ENCODE data around the gene LRFN2.

DNA sequence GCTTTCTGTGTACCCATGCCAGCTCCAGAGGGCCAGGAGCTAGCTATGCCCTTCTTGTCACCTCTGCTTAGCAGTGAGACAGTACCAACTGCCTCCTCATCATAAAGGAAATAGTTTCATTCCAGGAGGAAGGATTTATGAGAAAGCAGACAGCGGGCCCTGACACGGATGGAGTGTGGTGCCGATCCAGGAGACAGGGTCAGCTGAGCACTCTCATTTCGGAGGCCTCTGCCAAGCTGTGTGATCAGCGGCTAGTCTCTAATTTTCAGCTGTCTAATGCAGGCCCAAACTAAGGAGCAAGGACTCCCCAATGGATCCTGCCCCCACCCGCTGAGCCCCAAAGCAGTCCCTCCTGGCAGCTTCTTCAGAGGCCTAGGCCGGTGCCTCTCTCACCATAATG, 103.1 kb downstream of the LRFN2 start:
- TF ChIP-seq, protein P1, sequence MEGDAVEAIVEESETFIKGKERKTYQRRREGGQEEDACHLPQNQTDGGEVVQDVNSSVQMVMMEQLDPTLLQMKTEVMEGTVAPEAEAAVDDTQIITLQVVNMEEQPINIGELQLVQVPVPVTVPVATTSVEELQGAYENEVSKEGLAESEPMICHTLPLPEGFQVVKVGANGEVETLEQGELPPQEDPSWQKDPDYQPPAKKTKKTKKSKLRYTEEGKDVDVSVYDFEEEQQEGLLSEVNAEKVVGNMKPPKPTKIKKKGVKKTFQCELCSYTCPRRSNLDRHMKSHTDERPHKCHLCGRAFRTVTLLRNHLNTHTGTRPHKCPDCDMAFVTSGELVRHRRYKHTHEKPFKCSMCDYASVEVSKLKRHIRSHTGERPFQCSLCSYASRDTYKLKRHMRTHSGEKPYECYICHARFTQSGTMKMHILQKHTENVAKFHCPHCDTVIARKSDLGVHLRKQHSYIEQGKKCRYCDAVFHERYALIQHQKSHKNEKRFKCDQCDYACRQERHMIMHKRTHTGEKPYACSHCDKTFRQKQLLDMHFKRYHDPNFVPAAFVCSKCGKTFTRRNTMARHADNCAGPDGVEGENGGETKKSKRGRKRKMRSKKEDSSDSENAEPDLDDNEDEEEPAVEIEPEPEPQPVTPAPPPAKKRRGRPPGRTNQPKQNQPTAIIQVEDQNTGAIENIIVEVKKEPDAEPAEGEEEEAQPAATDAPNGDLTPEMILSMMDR (IDR thresholded peaks at IDR 0.05; ENCODE audit: low read depth, low read length, missing input control), result no peak
- TF ChIP-seq TAF1 (conservative IDR thresholded peaks at IDR 0.05), result no peak
- no peak for TF ChIP-seq FOXA1 (IDR thresholded peaks at IDR 0.05)
- TF ChIP-seq JUND (IDR thresholded peaks at IDR 0.05), result no peak
- TF ChIP-seq YY1 (IDR thresholded peaks at IDR 0.05), result no peak
- no peak for TF ChIP-seq EGR1 (IDR thresholded peaks at IDR 0.05; ENCODE audit: low read depth in 2 of 2)
- TF ChIP-seq GABPA (IDR thresholded peaks at IDR 0.05 in 1 of 2, conservative IDR thresholded peaks at IDR 0.05 in 1 of 2), result no peak
